HEK293 (cell line): Measurements from ENCODE around the gene QRICH1.

Experiments used
- CTCF ChIA-PET: fragments of 350-600 bp; formaldehyde crosslinking; extraction: SDS; loops from one replicate; lab custom pipeline; 2021; ENCODE audit warnings: antibody characterized with exemption; lab: Yijun Ruan, JAX
- POLR2A ChIA-PET: fragments of 300-600 bp; formaldehyde crosslinking; extraction: SDS; loops from one replicate; lab custom pipeline; 2020; ENCODE audit warnings: antibody characterized with exemption, inconsistent platforms; lab: Yijun Ruan, JAX
- H3K27ac ChIP-seq: fragments of 200-500 bp; sonication (Bioruptor generic); 2 replicates; pipeline ENCODE4 v1.5.1; 2014; ENCODE audit warnings: low read depth, low read length, control low read depth, inconsistent platforms; ENCODE audit errors: extremely low read depth
- H3K36me3 ChIP-seq, 2 experiments: fragments of 200-500 bp in 1 of 2; sonication (Bioruptor generic) in 1 of 2; 1 replicate in 1 of 2; 2 replicates in 1 of 2; pipeline ENCODE4 v1.5.1; 2014 to 2017; ENCODE audit warnings: inconsistent platforms in 2 of 2, low read length in 2 of 2; ENCODE audit not compliant: control insufficient read depth in 2 of 2, insufficient read depth in 1 of 2
- H3K4me1 ChIP-seq: fragments of 200-500 bp; sonication (Bioruptor generic); 2 replicates; pipeline ENCODE4 v1.5.1; 2014; ENCODE audit warnings: mild to moderate bottlenecking, low read length, inconsistent platforms; ENCODE audit not compliant: control insufficient read depth, insufficient read depth
- H3K4me3 ChIP-seq: 2 replicates; pipeline ENCODE4 v1.5.1; 2011; ENCODE audit warnings: low read depth, mild to moderate bottlenecking, control low read depth, low read length, moderate library complexity
- H3K9me3 ChIP-seq: fragments of 200-500 bp; sonication (Bioruptor generic); 2 replicates; pipeline ENCODE4 v1.5.1; 2014; ENCODE audit warnings: low read depth, low read length, inconsistent platforms; ENCODE audit not compliant: control insufficient read depth, insufficient read depth
- CTCF ChIP-seq: fragments of 450-650 bp; formaldehyde crosslinking; IDR thresholded peaks from 2 replicates; pipeline ENCODE4 v1.5.1; 2016; ENCODE audit warnings: missing biosample characterization, missing genetic modification characterization
- GFI1B ChIP-seq: fragments of 450-650 bp; formaldehyde crosslinking; IDR thresholded peaks from 2 replicates; pipeline ENCODE4 v1.5.1; 2016; ENCODE audit warnings: missing biosample characterization, missing genetic modification characterization
- KLF16 ChIP-seq: fragments of 450-650 bp; formaldehyde crosslinking; IDR thresholded peaks from 2 replicates; pipeline ENCODE4 v1.5.1; 2017; ENCODE audit warnings: missing biosample characterization, missing genetic modification characterization
- MEIS1 ChIP-seq: sonication (generic); formaldehyde crosslinking; IDR thresholded peaks from 2 replicates; pipeline ENCODE4 v1.8.1; 2022; ENCODE audit warnings: missing genetic modification reagents, mild to moderate bottlenecking, borderline replicate concordance
- PRDM2 ChIP-seq: fragments of 450-650 bp; formaldehyde crosslinking; IDR thresholded peaks from 2 replicates; pipeline ENCODE4 v1.5.1; 2016; ENCODE audit warnings: missing biosample characterization, missing genetic modification characterization, borderline replicate concordance
- SETDB1 ChIP-seq: IDR thresholded peaks from one replicate; pipeline ENCODE4 v1.6.1; 2017; ENCODE audit warnings: mild to moderate bottlenecking, low read length, moderate library complexity, mixed read lengths; ENCODE audit not compliant: insufficient read length
- ZBTB1 ChIP-seq: fragments of 450-650 bp; formaldehyde crosslinking; IDR thresholded peaks from 2 replicates; pipeline ENCODE4 v1.5.1; 2016; ENCODE audit warnings: missing biosample characterization, missing genetic modification characterization
- ZBTB21 ChIP-seq: fragments of 450-650 bp; formaldehyde crosslinking; IDR thresholded peaks from 2 replicates; pipeline ENCODE4 v1.5.1; 2017; ENCODE audit warnings: missing biosample characterization, missing genetic modification characterization
- ZFP37 ChIP-seq: fragments of 450-650 bp; formaldehyde crosslinking; IDR thresholded peaks from 2 replicates; pipeline ENCODE4 v1.5.1; 2016; ENCODE audit warnings: missing biosample characterization, missing genetic modification characterization
- ZNF133 ChIP-seq: fragments of 450-650 bp; formaldehyde crosslinking; IDR thresholded peaks from 2 replicates; pipeline ENCODE4 v1.5.1; 2016; ENCODE audit warnings: missing biosample characterization, missing genetic modification characterization
- ZNF274 ChIP-seq, 2 experiments: fragments of 200-500 bp in 1 of 2; fragments of 450-650 bp in 1 of 2; sonication (Bioruptor generic) in 1 of 2; formaldehyde crosslinking in 1 of 2; IDR thresholded peaks; 2 replicates each; pipeline versions ENCODE4 v1.5.1 to v1.6.1; 2014 to 2016; ENCODE audit warnings: borderline replicate concordance in 1 of 2, inconsistent platforms in 1 of 2, low read length in 1 of 2, missing biosample characterization in 1 of 2, missing genetic modification characterization in 1 of 2
- ZNF324 ChIP-seq: fragments of 450-650 bp; formaldehyde crosslinking; IDR thresholded peaks from 2 replicates; pipeline ENCODE4 v1.5.1; 2016; ENCODE audit warnings: missing biosample characterization, missing genetic modification characterization
- ZNF391 ChIP-seq: fragments of 450-650 bp; formaldehyde crosslinking; IDR thresholded peaks from 2 replicates; pipeline ENCODE4 v1.5.1; 2016; ENCODE audit warnings: low read depth, missing biosample characterization, missing genetic modification characterization, borderline replicate concordance
- ZNF501 ChIP-seq: fragments of 450-650 bp; formaldehyde crosslinking; IDR thresholded peaks from 2 replicates; pipeline ENCODE4 v1.5.1; 2016; ENCODE audit warnings: missing biosample characterization, missing genetic modification characterization
- ZNF518A ChIP-seq: fragments of 450-650 bp; formaldehyde crosslinking; conservative IDR thresholded peaks from 2 replicates; pipeline ENCODE4 v1.5.1; 2016; ENCODE audit warnings: low read depth, missing biosample characterization, missing genetic modification characterization
- ZNF76 ChIP-seq: fragments of 450-650 bp; formaldehyde crosslinking; IDR thresholded peaks from 2 replicates; pipeline ENCODE4; 2016; ENCODE audit warnings: low read depth, missing biosample characterization, missing genetic modification characterization, borderline replicate concordance
- ZNF830 ChIP-seq: fragments of 450-650 bp; IDR thresholded peaks from 2 replicates; pipeline ENCODE4 v1.5.0; 2018; ENCODE audit warnings: missing biosample characterization, missing genetic modification characterization, low read depth, mild to moderate bottlenecking, moderate library complexity
- TF ChIP-seq, protein P1 (sequence below): fragments of 450-650 bp; formaldehyde crosslinking; IDR thresholded peaks from 2 replicates; pipeline ENCODE4 v1.5.1; 2016; ENCODE audit warnings: missing biosample characterization, missing genetic modification characterization

Gene QRICH1

DNA sequence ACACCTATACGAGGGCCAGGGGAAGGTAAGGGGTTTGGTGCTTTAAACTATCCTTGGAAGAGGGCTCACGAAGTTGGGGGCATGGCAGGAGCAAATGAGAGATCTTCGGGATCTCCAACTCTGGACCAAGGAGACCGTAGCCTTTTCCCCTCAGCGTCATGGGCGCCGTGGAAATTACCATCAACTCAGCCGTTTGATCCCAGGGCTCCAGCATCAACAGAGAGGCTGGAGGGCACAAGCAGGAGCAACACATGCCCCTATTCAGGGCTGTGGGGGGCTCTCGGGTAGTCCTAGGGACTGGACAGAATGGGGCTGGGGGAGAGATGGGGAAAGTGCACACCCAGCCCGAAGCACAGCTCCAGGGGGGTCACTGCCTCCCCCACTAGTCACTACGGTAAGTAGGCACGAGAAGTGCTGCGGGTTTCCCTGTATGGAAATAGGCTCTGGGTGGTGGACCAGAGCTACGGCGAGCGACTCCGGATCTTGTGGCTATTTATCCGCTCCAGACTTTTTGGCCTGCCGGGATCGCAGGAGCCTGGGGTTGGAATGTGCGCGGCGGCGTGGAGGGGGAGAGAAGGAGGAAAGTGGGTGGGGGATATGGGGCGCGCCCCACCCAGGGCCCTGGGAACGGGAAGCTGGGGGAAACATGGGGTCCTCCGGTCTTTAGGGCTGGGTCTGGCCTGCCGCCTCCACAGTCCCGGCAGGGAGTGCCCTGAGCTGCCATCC is 39.5 kb upstream of the QRICH1 start (continued):
- TF ChIP-seq CTCF (tag by site-specific recombination) (0 out of 2 replicates have a peak, but pooled peaks have one; percentile 7), ZNF274 (IDR thresholded peaks at IDR 0.05; ENCODE audit: low read length) (no peak), ZNF274 (tag by site-specific recombination; IDR thresholded peaks at IDR 0.05; ENCODE audit: borderline replicate concordance) (no peak), ZNF324 (no peak), GFI1B (no peak)

DNA sequence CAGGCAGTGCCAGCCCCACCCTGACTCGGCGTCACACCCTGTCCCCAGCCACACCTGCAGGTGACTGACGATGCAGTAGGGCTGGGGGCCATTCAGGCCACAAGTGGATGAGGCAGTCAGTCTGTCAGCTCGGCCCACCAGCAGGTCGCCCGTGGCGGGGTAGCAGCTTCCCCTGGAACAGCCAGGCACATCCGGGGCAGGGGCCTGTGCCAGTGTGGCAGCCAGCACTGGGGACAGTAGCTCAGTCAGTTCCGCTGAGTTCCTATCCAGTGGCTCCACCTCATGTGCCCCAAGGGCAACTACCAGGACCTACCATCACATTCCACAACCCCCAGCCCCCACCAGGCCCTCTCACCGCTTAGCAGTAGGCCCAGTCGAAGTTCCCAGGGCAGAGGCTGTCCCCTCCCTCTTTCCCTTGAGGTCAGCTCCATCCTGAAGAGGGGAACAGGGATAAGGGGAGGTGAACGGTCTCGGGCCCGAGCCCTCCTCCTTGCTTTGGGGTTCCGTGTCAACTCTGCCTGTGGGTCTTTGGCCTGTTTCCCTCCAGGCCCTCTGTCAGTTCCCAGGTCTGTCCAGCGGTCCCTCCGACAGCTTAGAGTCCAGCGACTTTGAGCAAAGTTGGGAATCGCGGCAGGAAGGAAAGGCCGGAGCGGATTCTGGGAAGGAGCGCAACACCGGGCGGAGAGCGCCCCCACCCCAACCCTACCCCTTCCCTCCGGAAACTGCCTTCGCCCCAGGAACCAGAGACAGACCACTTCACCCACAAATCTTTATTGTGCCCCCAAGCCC is 38.8 kb upstream of the QRICH1 start, which contains the start of gene LAMB2:
LAMB2 (minus strand) TSS at position 614 of the 789 bp plus-strand sequence; CDS start at position 431, 183 bp downstream.
- ChIA-PET CTCF (interaction anchor here (0.8 to 1.0 kb wide), 2 partner anchors 39 to 109 kb away, joined by 3 to 4 read pairs; partner anchors contain the start of gene KLHDC8B), POLR2A (interaction anchor here (0.6 to 3.4 kb wide), 11 partner anchors 12 to 337 kb away, joined by 3 to 31 read pairs (median 3); partner anchors contain the start of genes DAG1, IMPDH2, NDUFAF3 and QRICH1)
- peak within 1 kb of the TSS; percentile 71 for H3K4me3 ChIP-seq
- H3K27ac ChIP-seq, result peak within 1 kb of the TSS; percentile 52; the same call in 1 of the 2 replicates
- peaks cover 0 to 39% of the 10 kb centered on the region in 2 experiments; a peak in 1 of 3 replicates for H3K36me3 ChIP-seq
- H3K4me1 ChIP-seq, result no peaks in the 10 kb centered on the region; the same call in 1 of the 2 replicates
- no peaks in the 10 kb centered on the region for H3K9me3 ChIP-seq
- TF ChIP-seq ZNF518A (tag by site-specific recombination), result no peak; the same call in 1 of the 2 replicates
- TF ChIP-seq ZBTB21, result no peak
- TF ChIP-seq PRDM2 (tag by site-specific recombination), result no peak
- no peak for TF ChIP-seq ZNF76 (tag by site-specific recombination)
- no peak for TF ChIP-seq ZNF830 (tag by site-specific recombination)
- no peak for TF ChIP-seq MEIS1 (CRISPR knock-in tag)
- no peak for TF ChIP-seq ZBTB1 (tag by site-specific recombination)
- no peak for TF ChIP-seq ZNF391
- TF ChIP-seq ZNF501 (tag by site-specific recombination), result 0 out of 2 replicates have a peak, but pooled peaks have one; percentile 29
- no peak for TF ChIP-seq SETDB1
- no peak for TF ChIP-seq KLF16
- TF ChIP-seq, protein P1, sequence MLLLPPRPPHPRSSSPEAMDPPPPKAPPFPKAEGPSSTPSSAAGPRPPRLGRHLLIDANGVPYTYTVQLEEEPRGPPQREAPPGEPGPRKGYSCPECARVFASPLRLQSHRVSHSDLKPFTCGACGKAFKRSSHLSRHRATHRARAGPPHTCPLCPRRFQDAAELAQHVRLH (tag by site-specific recombination), result peak; percentile 58; the same call in 1 of the 2 replicates
- no peak for TF ChIP-seq ZNF133 (tag by site-specific recombination)
- no peak for TF ChIP-seq ZFP37 (tag by site-specific recombination)
